GM12891 (cell line): ENCODE results near the gene MAGEB4.

Experiments
- DNase-seq: peaks from one replicate; pipeline ENCODE4 v3.0.0; 2011; ENCODE audit warnings: low spot score; ENCODE audit not compliant: insufficient read length
- FAIRE-seq: peaks from 2 replicates; lab custom pipeline; 2011; peaks lifted over from hg19 to GRCh38; lab: Jason Lieb, UNC
- PAX5 ChIP-seq: IDR thresholded peaks from 2 replicates; pipeline ENCODE4 v1.6.1; 2011; ENCODE audit warnings: low read length, moderate library complexity, mild to moderate bottlenecking; ENCODE audit not compliant: insufficient read depth, severe bottlenecking
- POLR2A ChIP-seq: IDR thresholded peaks from 2 replicates; pipeline ENCODE4 v1.6.1; 2011; ENCODE audit warnings: low read depth, low read length, control low read depth
- POLR2AphosphoS5 ChIP-seq: IDR thresholded peaks from 2 replicates; pipeline ENCODE4 v1.6.1; 2011; ENCODE audit warnings: low read depth, low read length, control low read depth
- POU2F2 ChIP-seq: IDR thresholded peaks from 2 replicates; pipeline ENCODE4 v1.6.1; 2011; ENCODE audit warnings: low read depth, mild to moderate bottlenecking, control low read depth, low read length, moderate library complexity
- SPI1 ChIP-seq: IDR thresholded peaks from 2 replicates; pipeline ENCODE4 v1.6.1; 2011; ENCODE audit warnings: low read depth, low read length, control low read depth
- TAF1 ChIP-seq: IDR thresholded peaks from 2 replicates; pipeline ENCODE4 v1.6.1; 2011; ENCODE audit warnings: low read depth, low read length, control low read depth

Gene MAGEB4

GRCh38 chrX:30246769-30247489 lies 5.1 kb downstream of the MAGEB4 start, which contains the start of gene MAGEB1:
Gene MAGEB1 (plus strand): TSS chrX:30247146. CDS start chrX:30250494, 3,348 bp downstream.
- FAIRE-seq, result peak; percentile 9
- TF ChIP-seq PAX5 (no peak), POU2F2 (no peak), SPI1 (no peak), POLR2A (no peak), TAF1 (no peak), POLR2AphosphoS5 (no peak)
- DNase-seq, result no peak

GRCh38 chrX:30248854-30249253 lies 7.1 kb downstream of the MAGEB4 start:
- TF ChIP-seq POLR2AphosphoS5 (no peak), PAX5 (no peak), SPI1 (peak; percentile 48), TAF1 (no peak), POU2F2 (no peak)
- DNase-seq, result no peak
- peak; percentile 31 for FAIRE-seq

- TF ChIP-seq PAX5, result no peak
- no peak for TF ChIP-seq POU2F2
- DNase-seq, result no peak
- FAIRE-seq, result peak; percentile 38
These were observed 11.5 kb downstream of the MAGEB4 start for GRCh38 chrX:30253257-30253656.

DNA sequence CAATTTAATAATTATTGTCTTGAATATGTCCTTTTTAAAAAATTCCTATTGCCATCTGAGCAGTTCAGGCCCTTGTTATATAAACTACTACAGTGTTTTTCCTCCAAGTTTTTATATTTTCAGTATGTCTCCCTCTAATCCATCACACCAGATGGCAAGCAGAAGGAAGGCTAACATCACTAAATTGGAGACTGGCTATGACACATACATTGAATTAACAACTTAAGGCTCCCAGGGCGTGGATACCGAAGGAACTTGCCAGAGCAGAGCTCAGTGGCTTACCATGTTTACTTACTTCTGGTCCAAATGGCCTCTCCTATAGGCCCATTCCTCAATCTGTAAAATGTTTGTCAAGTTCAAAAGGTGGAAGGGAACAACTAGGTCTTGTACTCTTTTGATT lies 18.1 kb downstream of the MAGEB4 start:
- TF ChIP-seq TAF1, result no peak
- TF ChIP-seq POLR2AphosphoS5, result no peak
- no peak for TF ChIP-seq POLR2A
- TF ChIP-seq POU2F2, result no peak
- TF ChIP-seq PAX5, result no peak
- TF ChIP-seq SPI1, result no peak
- DNase-seq (no peak), FAIRE-seq (no peak)

DNA sequence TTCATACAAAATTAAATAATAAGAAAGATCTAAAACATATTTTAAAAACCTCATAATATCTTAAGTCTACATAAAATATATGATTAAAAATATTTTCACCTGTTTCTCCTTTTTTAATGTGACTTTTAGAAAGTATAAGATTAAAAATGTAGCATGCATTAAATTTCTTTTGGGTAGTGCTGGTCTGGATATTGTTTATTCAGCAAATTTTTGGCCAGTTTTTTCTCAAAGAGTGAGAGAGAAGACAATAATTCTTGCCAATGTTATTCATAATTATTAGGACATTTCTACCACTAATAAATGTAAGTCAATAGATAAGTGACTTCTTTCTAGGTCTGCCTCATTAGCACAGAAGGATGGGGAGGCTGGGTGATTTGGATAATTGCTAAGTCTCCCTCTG lies 19.2 kb downstream of the MAGEB4 start:
- TF ChIP-seq POLR2A, result no peak
- TF ChIP-seq TAF1, result no peak
- TF ChIP-seq PAX5, result no peak
- TF ChIP-seq POLR2AphosphoS5, result no peak
- TF ChIP-seq SPI1, result no peak
- TF ChIP-seq POU2F2, result no peak
- FAIRE-seq (no peak), DNase-seq (no peak)

DNA sequence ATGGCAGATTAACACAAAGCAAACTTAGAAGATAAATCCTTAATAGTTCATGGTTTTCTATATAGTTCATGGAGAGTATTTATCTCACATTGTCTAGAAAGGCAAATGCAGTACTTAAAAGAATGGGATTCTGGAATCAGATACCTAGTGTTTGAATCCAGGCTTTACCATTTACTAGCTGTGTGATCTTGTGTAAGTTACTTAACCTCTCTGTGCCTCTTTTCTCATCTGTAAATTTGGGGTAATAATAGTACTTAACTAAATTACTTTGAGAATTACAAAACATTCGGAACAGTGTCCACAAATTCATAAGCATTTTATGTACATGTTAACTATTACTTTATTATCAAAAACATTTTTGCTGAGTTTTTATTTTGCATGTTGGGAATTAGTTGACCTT lies 21.0 kb downstream of the MAGEB4 start:
- TF ChIP-seq POU2F2 (no peak), PAX5 (no peak), TAF1 (no peak), POLR2AphosphoS5 (no peak), POLR2A (no peak), SPI1 (no peak)
- no peak for DNase-seq
- FAIRE-seq, result no peak

GRCh38 chrX:30270639-30271038 lies 28.8 kb downstream of the MAGEB4 start:
- TF ChIP-seq PAX5, result no peak
- no peak for TF ChIP-seq TAF1
- TF ChIP-seq POLR2AphosphoS5, result no peak
- no peak for TF ChIP-seq SPI1
- TF ChIP-seq POLR2A, result no peak
- TF ChIP-seq POU2F2, result no peak
- peak; percentile 28 for FAIRE-seq
- DNase-seq, result no peak

GRCh38 chrX:30275498-30275897 lies 33.7 kb downstream of the MAGEB4 start:
- no peak for TF ChIP-seq POLR2A
- TF ChIP-seq POLR2AphosphoS5, result no peak
- TF ChIP-seq PAX5, result no peak
- TF ChIP-seq TAF1, result no peak
- TF ChIP-seq POU2F2, result no peak
- TF ChIP-seq SPI1, result no peak
- no peak for FAIRE-seq
- DNase-seq, result no peak

- DNase-seq (no peak), FAIRE-seq (no peak)
- TF ChIP-seq TAF1, result no peak
- no peak for TF ChIP-seq POU2F2
- TF ChIP-seq POLR2A, result no peak
- TF ChIP-seq PAX5, result no peak
- TF ChIP-seq POLR2AphosphoS5, result no peak
- no peak for TF ChIP-seq SPI1
These were observed 36.6 kb downstream of the MAGEB4 start for GRCh38 chrX:30278365-30278764.
